ENCODE measurements around the gene GFRA3.
A peak's percentile ranks its signal among the peaks of the same experiment; 100 is the strongest.
"Not testable (repeated sequence)": the region's sequence is repeated elsewhere in the genome, so short reads cannot be mapped to it uniquely, and the experiment has no call there.

The GFRA3 gene, protein sequence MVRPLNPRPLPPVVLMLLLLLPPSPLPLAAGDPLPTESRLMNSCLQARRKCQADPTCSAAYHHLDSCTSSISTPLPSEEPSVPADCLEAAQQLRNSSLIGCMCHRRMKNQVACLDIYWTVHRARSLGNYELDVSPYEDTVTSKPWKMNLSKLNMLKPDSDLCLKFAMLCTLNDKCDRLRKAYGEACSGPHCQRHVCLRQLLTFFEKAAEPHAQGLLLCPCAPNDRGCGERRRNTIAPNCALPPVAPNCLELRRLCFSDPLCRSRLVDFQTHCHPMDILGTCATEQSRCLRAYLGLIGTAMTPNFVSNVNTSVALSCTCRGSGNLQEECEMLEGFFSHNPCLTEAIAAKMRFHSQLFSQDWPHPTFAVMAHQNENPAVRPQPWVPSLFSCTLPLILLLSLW

GRCh38 chr5:138274189-138274853 lies at the start of gene GFRA3:
GFRA3 (minus strand) TSS chr5:138274621; CDS start chr5:138274424, 197 bp downstream.
- H3K27me3 ChIP-seq (ENCODE audit: insufficient read depth, insufficient read length) = peaks cover 41% of the 10 kb centered on the region
- no peaks in the 10 kb centered on the region for H3K4me1 ChIP-seq (ENCODE audit: insufficient read depth, insufficient read length)
- no peaks in the 10 kb centered on the region for H3K36me3 ChIP-seq (ENCODE audit: insufficient read depth, insufficient read length, low read length)
- no peaks in the 10 kb centered on the region for H3K9me3 ChIP-seq (ENCODE audit: insufficient read depth, low read length)
- peak within 1 kb of the TSS; percentile 56 for H3K9ac ChIP-seq (ENCODE audit: insufficient read length, low read depth)
- peak within 1 kb of the TSS; percentile 30 for H3K4me3 ChIP-seq (ENCODE audit: insufficient read length, low read depth)
- no peak for TF ChIP-seq SUZ12 (IDR thresholded peaks at IDR 0.05; ENCODE audit: extremely low read depth, insufficient read depth, insufficient read length)
- TF ChIP-seq ZNF274 (IDR thresholded peaks at IDR 0.05; ENCODE audit: low read depth, low read length) = no peak
- TF ChIP-seq YY1 (IDR thresholded peaks at IDR 0.05; ENCODE audit: insufficient read depth, insufficient read length) = no peak
- no peak for DNase-seq (ENCODE audit: low read depth, low spot score)

GRCh38 chr5:138318211-138318610 lies 43.8 kb upstream of the GFRA3 start:
- not testable (repeated sequence) for DNase-seq (ENCODE audit: low read depth, low spot score); H3K27me3 ChIP-seq (ENCODE audit: insufficient read depth, insufficient read length); H3K4me3 ChIP-seq (ENCODE audit: insufficient read length, low read depth); H3K9me3 ChIP-seq (ENCODE audit: insufficient read depth, low read length); H3K4me1 ChIP-seq (ENCODE audit: insufficient read depth, insufficient read length); H3K9ac ChIP-seq (ENCODE audit: insufficient read length, low read depth)
- peaks cover 22% of the 10 kb centered on the region for H3K36me3 ChIP-seq (ENCODE audit: insufficient read depth, insufficient read length, low read length)

- H3K36me3 ChIP-seq (ENCODE audit: insufficient read depth, insufficient read length, low read length) = peaks cover 21% of the 10 kb centered on the region
- no peak for DNase-seq (ENCODE audit: low read depth, low spot score)
- H3K4me1 ChIP-seq (ENCODE audit: insufficient read depth, insufficient read length) = no peaks in the 10 kb centered on the region
- no peak overlapping the region for H3K9ac ChIP-seq (ENCODE audit: insufficient read length, low read depth)
- TF ChIP-seq YY1 (IDR thresholded peaks at IDR 0.05; ENCODE audit: insufficient read depth, insufficient read length) (no peak), ZNF274 (IDR thresholded peaks at IDR 0.05; ENCODE audit: low read depth, low read length) (no peak), SUZ12 (IDR thresholded peaks at IDR 0.05; ENCODE audit: extremely low read depth, insufficient read depth, insufficient read length) (no peak)
- no peaks in the 10 kb centered on the region for H3K27me3 ChIP-seq (ENCODE audit: insufficient read depth, insufficient read length)
- H3K4me3 ChIP-seq (ENCODE audit: insufficient read length, low read depth) = no peak overlapping the region
- H3K9me3 ChIP-seq (ENCODE audit: insufficient read depth, low read length) = no peaks in the 10 kb centered on the region
These were observed 41.9 kb upstream of the GFRA3 start for GRCh38 chr5:138316355-138316754.

GRCh38 chr5:138315751-138316278 lies 41.4 kb upstream of the GFRA3 start:
- Histone ChIP-seq H3K9ac (ENCODE audit: insufficient read length, low read depth) (no peak overlapping the region), H3K36me3 (ENCODE audit: insufficient read depth, insufficient read length, low read length) (peaks cover 21% of the 10 kb centered on the region), H3K27me3 (ENCODE audit: insufficient read depth, insufficient read length) (no peaks in the 10 kb centered on the region), H3K4me1 (ENCODE audit: insufficient read depth, insufficient read length) (no peaks in the 10 kb centered on the region), H3K4me3 (ENCODE audit: insufficient read length, low read depth) (no peak overlapping the region), H3K9me3 (ENCODE audit: insufficient read depth, low read length) (no peaks in the 10 kb centered on the region)
- TF ChIP-seq ZNF274 (IDR thresholded peaks at IDR 0.05; ENCODE audit: low read depth, low read length) (no peak), SUZ12 (IDR thresholded peaks at IDR 0.05; ENCODE audit: extremely low read depth, insufficient read depth, insufficient read length) (no peak), YY1 (IDR thresholded peaks at IDR 0.05; ENCODE audit: insufficient read depth, insufficient read length) (no peak)
- DNase-seq (ENCODE audit: low read depth, low spot score) = no peak

- no peak overlapping the region for H3K9ac ChIP-seq (ENCODE audit: insufficient read length, low read depth)
- no peaks in the 10 kb centered on the region for H3K27me3 ChIP-seq (ENCODE audit: insufficient read depth, insufficient read length)
- DNase-seq (ENCODE audit: low read depth, low spot score) = no peak
- TF ChIP-seq SUZ12 (IDR thresholded peaks at IDR 0.05; ENCODE audit: extremely low read depth, insufficient read depth, insufficient read length) (no peak), YY1 (IDR thresholded peaks at IDR 0.05; ENCODE audit: insufficient read depth, insufficient read length) (no peak)
- no peaks in the 10 kb centered on the region for H3K36me3 ChIP-seq (ENCODE audit: insufficient read depth, insufficient read length, low read length)
- H3K4me1 ChIP-seq (ENCODE audit: insufficient read depth, insufficient read length) = no peaks in the 10 kb centered on the region
- no peaks in the 10 kb centered on the region for H3K9me3 ChIP-seq (ENCODE audit: insufficient read depth, low read length)
- no peak overlapping the region for H3K4me3 ChIP-seq (ENCODE audit: insufficient read length, low read depth)
These were observed 31.4 kb upstream of the GFRA3 start for GRCh38 chr5:138305797-138306196.

GRCh38 chr5:138303372-138303771 lies 29.0 kb upstream of the GFRA3 start:
- Histone ChIP-seq H3K4me1 (ENCODE audit: insufficient read depth, insufficient read length) (no peaks in the 10 kb centered on the region), H3K9ac (ENCODE audit: insufficient read length, low read depth) (no peak overlapping the region), H3K27me3 (ENCODE audit: insufficient read depth, insufficient read length) (no peaks in the 10 kb centered on the region), H3K4me3 (ENCODE audit: insufficient read length, low read depth) (no peak overlapping the region), H3K36me3 (ENCODE audit: insufficient read depth, insufficient read length, low read length) (no peaks in the 10 kb centered on the region), H3K9me3 (ENCODE audit: insufficient read depth, low read length) (no peaks in the 10 kb centered on the region)
- DNase-seq (ENCODE audit: low read depth, low spot score) = no peak
- TF ChIP-seq YY1 (IDR thresholded peaks at IDR 0.05; ENCODE audit: insufficient read depth, insufficient read length) = no peak
- no peak for TF ChIP-seq ZNF274 (IDR thresholded peaks at IDR 0.05; ENCODE audit: low read depth, low read length)
- no peak for TF ChIP-seq SUZ12 (IDR thresholded peaks at IDR 0.05; ENCODE audit: extremely low read depth, insufficient read depth, insufficient read length)

GRCh38 chr5:138289296-138289695 lies 14.9 kb upstream of the GFRA3 start:
- Histone ChIP-seq H3K9ac (ENCODE audit: insufficient read length, low read depth) (no peak overlapping the region), H3K9me3 (ENCODE audit: insufficient read depth, low read length) (no peaks in the 10 kb centered on the region), H3K4me1 (ENCODE audit: insufficient read depth, insufficient read length) (no peaks in the 10 kb centered on the region), H3K4me3 (ENCODE audit: insufficient read length, low read depth) (no peak overlapping the region), H3K27me3 (ENCODE audit: insufficient read depth, insufficient read length) (no peaks in the 10 kb centered on the region), H3K36me3 (ENCODE audit: insufficient read depth, insufficient read length, low read length) (peaks cover 22% of the 10 kb centered on the region)
- no peak for DNase-seq (ENCODE audit: low read depth, low spot score)
- TF ChIP-seq YY1 (IDR thresholded peaks at IDR 0.05; ENCODE audit: insufficient read depth, insufficient read length) (no peak), SUZ12 (IDR thresholded peaks at IDR 0.05; ENCODE audit: extremely low read depth, insufficient read depth, insufficient read length) (no peak), ZNF274 (IDR thresholded peaks at IDR 0.05; ENCODE audit: low read depth, low read length) (no peak)

All from NT2/D1 (cell line).